NCI-H2196 (cell line): ENCODE results near the gene ENHO.

ENCODE experiments used
- DNase-seq: peaks from one replicate; lab custom pipeline; 2025; ENCODE audit not compliant: unreplicated experiment; lab: John Stamatoyannopoulos, UW

Gene ENHO

DNA sequence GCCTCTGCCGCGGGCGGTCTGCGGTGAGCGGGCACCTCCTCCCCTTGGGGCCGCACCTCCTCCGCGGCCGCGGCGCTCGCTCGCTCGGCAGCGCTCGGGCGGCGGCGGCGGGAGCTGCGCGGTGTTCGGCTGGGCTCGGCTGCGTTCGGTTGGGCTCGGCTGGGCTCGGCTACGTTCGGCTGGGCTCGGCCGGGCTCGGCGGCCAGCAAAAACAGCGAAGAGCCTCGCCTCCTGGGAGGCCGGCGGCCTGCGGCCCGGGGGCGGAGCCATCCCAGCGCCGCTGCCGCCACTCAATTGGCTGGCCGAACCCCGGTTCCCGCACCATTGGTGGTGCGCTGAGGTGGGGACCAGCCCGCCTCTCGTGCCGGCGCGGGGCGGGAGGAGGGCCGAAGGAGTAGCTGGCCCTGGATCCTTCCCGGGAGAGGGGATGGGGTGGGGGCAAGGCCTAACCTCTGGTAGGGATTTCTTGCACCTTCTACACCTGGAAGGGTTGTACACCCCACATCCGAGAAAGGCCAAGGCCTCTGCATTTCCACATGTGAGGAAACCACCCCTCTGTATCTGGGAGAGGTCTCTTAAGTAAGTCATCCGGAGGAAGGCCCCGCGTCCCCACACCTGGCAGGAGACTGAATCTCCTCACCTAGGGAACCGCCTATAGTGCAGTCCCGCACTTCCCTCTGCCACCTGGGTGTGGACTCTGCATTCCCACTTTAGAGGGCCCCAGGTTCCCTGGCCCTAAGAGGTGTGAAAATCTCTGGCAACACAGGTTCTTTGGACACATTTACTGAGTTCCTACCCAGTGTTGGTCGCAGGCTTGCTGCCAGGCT lies at the start of gene ENHO:
ENHO (minus strand) TSS at position 20 of the 827 bp plus-strand sequence. CDS start 1,295 bp downstream, outside the sequence.
- peak; percentile 91 for DNase-seq

GRCh38 chr9:34572092-34572491 lies 49.3 kb upstream of the ENHO start:
- DNase-seq = no peak

DNA sequence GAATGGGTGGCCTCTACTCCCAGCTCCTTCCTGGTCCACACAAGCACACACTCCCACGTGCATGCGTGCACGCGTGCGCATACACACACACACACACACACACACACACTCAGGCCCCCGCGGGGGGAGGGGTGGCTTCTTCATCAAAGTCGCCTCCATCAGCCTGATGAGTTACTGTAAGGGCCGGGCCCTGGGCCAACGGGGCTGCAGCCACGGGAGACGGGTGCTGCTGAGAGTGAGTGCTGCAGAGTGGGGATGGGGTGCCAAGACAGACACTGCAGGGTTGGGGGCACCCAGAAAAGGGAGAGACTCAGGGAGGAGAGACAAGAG lies 48.7 kb upstream of the ENHO start:
- DNase-seq = no peak

GRCh38 chr9:34570809-34571480 lies 48.2 kb upstream of the ENHO start:
- peak; percentile 37 for DNase-seq

DNA sequence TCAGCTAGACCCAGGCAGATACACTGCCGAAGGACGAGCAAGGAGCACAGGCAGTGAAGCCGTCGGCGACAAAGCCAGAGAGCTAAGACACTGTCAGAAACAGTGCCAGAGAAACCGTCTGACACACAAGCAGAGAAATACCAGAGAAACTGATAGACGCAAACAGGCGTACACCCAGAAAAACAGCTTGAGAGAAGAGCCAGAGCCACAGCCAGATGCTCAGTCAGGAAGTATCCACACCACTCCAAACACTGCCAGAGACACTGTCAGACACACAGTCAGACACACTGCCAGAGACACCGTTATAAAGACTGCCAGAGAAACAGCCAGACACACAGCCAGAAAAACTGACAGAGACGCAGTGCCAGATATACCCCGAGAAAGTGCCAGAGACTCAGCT lies 47.6 kb upstream of the ENHO start:
- DNase-seq = no peak

- DNase-seq = no peak
Observed at GRCh38 chr9:34568774-34569173, 46.0 kb upstream of the ENHO start.

DNA sequence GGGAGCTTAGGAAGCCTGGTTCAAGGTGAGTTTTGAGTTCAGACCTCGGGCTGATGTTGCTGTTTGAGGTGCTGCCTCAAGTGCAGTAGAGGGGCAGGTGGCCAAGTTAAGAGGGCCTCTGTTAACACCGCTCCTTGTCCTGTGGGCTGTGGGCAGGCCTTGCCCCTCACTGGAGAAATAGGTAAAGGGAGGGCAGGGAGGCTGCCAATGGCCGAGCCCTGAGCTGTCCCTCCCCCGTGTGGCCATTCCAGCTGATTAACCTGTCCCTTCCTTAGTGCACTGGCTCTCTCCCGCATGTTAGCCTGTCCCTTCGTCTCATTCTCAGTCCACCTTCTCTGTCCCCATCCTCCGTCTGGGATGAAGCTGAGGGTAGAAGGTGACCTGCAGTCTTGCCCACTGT lies 45.3 kb upstream of the ENHO start:
- DNase-seq = no peak

DNA sequence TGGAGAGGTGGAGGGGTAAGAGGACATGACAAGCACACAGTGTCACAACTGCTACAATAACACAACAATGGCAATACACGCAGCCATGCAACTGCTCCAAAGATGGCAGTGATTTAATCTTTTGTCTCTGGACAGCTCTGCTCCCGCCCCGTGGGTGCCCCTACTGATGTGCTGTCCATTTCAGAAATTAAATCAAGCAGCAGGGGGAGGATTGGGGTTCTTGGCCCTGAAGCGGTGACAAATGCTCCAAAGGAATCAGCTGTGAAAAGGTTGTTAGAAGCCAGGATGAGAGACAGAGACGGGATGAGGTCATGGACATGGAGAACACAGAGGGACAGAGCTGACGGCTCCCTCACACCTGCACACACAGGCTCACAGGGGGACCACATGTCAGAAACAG lies 44.2 kb upstream of the ENHO start:
- no peak for DNase-seq

GRCh38 chr9:34566322-34566721 lies 43.5 kb upstream of the ENHO start:
- no peak for DNase-seq

- DNase-seq = no peak
Observed at GRCh38 chr9:34565856-34566255, 43.1 kb upstream of the ENHO start.

DNA sequence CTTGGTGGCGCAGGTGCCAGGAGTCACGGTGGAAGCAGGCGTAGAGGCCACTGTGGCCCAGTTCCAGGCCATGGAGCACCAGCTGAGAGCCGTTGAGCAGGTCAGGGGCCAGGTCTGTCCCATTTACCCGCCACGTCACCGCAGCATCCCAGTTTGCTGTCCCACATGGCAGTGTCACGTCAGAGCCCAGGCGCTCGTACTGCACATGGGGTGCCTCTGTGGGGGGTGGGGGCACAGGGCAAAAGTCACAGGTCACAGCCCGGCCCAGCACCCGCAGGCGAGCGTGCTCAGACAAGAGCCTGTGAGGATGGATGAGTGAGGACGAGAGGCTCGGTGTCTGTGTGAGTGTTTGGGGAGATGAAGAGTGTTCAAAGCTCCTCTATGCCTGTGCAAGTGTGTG lies 41.8 kb upstream of the ENHO start:
- no peak for DNase-seq

DNA sequence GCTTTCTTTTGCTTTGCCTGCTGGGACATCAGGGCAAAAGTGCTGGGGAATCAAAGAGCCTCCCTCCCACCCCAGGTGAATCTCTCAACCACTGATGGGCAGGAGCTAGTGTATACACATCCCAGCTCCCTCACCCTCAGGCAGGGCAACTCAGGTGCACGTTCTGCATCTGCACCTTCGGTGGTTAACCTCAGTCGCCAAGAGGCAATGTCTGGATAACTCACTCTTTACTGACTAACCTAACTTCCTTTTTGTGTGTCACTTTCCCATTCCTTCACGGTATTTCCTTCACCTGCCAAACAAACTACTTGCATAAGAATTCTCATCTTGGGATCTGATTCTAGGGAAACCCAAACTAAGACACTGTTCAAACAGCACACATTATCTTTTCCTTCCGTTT lies 40.5 kb upstream of the ENHO start:
- DNase-seq = no peak

- no peak for DNase-seq
Observed at GRCh38 chr9:34562135-34562745, 39.5 kb upstream of the ENHO start.

DNA sequence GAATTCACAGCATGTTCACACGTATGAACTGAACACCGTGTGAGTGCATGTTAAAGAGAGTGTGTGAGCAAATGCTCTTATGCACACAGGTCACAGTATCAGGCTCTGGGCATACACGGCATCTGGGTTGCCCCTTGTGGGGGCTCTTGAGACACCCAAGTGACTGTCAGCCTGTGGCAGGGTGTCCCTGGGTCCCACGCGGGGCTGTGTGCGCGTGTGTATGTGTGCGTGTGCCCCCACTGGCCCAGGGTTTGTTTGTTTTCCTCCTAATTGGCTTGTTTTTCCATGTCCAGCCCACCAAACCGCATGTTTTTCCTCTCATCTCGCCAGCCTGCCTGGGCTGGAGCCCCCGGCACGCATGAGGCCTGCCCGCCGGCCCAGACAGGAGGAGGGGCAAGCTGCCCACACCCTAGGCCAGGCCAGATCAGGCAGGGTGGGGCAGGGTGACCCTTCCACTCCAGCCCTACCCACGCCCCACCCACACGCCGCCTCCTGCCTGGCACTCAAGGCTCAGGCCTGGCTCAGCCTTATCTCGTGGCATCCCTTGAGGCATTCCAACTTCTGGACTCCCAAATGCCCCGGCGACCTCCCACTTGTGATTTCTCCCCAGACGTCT lies 37.9 kb upstream of the ENHO start:
- DNase-seq = no peak

GRCh38 chr9:34559624-34560455 lies 37.0 kb upstream of the ENHO start:
- DNase-seq = no peak

DNA sequence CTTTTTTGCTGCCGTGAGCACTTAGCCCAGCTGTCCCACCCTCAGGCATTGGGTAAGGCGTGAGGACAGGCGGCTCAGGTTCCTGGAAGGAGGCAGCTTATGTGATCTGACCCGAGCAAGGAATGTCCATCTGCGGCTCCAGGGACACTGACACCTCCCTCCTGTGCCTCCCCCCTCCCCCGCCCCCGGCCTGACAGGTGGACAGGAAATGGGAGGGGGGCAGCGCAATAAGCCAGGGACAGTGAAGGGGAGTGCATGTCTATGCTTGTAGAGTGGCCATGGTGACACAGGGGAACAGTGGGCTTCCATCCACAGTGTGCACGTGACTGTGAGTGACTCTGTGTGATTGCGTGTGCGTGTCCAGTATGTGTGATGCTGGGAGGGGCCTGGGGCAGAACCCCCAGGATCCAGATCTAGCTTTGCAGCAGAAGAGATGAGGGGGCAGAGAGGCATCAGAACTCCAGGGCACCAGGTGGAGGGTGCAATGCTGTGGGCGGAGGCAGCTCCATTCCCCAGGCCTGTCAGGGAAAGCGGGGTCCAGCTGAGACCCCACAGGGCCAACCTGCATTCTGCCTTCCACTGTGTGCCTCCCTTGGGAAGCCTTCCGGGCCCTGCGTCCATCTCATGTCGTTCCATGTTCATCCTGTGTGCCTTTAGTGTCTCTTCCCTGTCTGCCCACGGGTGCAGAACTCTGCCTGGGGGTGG lies 36.3 kb upstream of the ENHO start:
- peak; percentile 63 for DNase-seq

DNA sequence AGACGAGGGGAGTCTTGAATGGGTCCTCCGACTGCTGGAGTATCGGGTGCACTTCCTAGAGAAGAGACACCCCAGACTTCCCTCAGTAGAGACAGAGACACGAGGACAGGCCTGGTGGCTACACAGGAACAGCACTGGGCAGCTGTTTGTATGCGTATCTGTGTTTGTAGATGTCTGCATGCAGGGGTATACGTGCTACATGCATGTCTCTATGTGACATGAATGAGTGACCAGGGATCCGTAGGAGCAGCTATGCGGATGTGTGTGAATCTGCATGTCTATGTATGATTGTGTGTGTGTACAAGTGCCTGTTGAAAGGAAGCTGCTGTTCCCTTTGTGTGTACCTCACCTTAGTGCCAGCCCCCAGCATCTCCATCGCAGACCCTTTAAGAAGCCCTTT lies 35.6 kb upstream of the ENHO start:
- no peak for DNase-seq

DNA sequence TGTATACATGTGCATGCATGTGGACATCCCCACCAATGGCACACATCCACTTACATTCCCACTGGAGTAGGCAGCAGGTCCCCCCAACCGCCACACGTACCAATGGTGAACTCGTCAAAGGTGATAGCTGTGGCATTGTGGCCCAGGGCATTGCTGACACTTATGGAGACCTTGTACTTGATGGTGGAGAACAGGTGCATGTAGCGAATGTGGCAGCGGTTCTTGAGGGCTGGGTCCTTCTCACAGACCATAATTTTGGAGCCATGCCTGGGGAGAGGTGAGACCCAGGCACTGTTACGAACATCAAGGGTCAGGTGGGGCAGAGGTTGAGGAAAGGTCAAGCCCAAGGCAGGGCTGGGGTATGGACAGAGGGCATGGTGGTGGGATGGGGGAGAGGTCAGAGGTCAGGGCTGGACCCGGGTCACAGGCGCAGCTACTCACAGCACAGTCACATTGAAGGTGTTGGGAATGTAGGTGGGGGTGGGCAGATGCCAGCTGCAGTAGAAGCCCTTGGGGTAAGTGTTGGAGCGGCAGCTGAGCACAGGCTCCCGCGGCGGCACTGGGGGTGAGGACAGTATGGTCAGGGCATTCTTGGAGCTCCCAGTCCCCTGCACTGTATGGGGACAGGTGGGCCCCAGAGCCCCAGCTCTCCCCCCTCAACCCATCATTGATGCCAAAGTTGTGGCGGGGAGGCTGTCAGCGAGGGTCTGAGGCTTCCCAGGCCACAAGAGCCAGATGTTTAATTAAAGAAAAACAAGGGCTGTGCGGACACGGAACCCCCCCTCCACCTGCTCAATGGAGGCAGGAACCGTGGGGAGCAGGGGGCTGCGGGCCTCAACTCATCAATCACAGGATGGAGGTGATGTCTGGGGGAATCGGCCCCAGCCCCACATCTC lies 34.9 kb upstream of the ENHO start:
- DNase-seq = no peak

GRCh38 chr9:34556949-34557348 lies 34.2 kb upstream of the ENHO start:
- no peak for DNase-seq
